Measurements from ENCODE around the gene LGALS1. TPM values are rescaled to one million over a fixed set of nuclear protein-coding genes. Genes with fewer than 3 reads are reported as not detected.

The LGALS1 gene
- total RNA-seq, 1 experiment from 2014 or later = 61.4 TPM

DNA sequence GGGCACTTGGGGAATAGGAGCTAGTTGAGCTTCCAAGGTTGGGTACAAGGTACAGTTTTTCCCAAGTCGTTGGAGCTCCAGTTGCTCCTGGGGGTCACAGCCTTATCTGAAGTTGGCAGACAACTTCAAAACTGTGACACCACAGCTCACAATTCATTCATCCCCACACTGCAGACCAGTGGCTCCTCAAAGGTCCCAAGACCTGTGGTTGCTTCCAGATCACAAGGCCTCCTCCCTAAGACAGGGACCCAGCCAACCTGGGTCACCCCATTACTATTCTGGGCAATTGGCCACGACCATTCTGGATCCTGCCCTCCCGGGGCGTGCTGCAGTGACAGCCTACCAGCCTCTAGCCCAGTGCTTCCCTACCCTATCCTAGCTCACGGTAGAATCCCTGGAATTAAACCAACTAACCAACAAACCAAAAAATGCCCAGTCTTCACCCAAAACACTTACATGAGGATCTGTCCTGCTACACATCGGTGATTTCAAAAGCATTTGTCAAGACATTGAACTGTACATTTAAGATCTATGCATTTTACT is 17.8 kb upstream of the LGALS1 start:
- peak overlapping the region; percentile 92 for H3K4me3 Mint-ChIP-seq (ENCODE audit: low read depth, unreplicated experiment)
- no peak for DNase-seq
- CTCF ChIA-PET = interaction anchor here (0.8 to 2.0 kb wide), 7 partner anchors 9 to 134 kb away, joined by 3 to 27 read pairs (median 5); partner anchors contain the start of genes GGA1 and NOL12
- no peaks in the 10 kb centered on the region for H3K9me3 Mint-ChIP-seq (ENCODE audit: low read depth, unreplicated experiment)
- intact Hi-C loops (cut with micrococcal nuclease; ENCODE audit: unreplicated experiment) = no loop called here
- peak overlapping the region; percentile 92 for H3K27ac Mint-ChIP-seq (ENCODE audit: unreplicated experiment)
- H3K27me3 Mint-ChIP-seq (ENCODE audit: unreplicated experiment) = no peaks in the 10 kb centered on the region
- H3K36me3 Mint-ChIP-seq (ENCODE audit: insufficient read depth, unreplicated experiment) = peaks cover 25% of the 10 kb centered on the region
- BruUV-seq (replicated peaks) = no TSS peak
- TF ChIP-seq, protein P1, sequence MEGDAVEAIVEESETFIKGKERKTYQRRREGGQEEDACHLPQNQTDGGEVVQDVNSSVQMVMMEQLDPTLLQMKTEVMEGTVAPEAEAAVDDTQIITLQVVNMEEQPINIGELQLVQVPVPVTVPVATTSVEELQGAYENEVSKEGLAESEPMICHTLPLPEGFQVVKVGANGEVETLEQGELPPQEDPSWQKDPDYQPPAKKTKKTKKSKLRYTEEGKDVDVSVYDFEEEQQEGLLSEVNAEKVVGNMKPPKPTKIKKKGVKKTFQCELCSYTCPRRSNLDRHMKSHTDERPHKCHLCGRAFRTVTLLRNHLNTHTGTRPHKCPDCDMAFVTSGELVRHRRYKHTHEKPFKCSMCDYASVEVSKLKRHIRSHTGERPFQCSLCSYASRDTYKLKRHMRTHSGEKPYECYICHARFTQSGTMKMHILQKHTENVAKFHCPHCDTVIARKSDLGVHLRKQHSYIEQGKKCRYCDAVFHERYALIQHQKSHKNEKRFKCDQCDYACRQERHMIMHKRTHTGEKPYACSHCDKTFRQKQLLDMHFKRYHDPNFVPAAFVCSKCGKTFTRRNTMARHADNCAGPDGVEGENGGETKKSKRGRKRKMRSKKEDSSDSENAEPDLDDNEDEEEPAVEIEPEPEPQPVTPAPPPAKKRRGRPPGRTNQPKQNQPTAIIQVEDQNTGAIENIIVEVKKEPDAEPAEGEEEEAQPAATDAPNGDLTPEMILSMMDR (IDR thresholded peaks at IDR 0.05; ENCODE audit: unreplicated experiment) = no peak
- H3K4me1 Mint-ChIP-seq (ENCODE audit: low read depth, unreplicated experiment) = peaks cover 40% of the 10 kb centered on the region

DNA sequence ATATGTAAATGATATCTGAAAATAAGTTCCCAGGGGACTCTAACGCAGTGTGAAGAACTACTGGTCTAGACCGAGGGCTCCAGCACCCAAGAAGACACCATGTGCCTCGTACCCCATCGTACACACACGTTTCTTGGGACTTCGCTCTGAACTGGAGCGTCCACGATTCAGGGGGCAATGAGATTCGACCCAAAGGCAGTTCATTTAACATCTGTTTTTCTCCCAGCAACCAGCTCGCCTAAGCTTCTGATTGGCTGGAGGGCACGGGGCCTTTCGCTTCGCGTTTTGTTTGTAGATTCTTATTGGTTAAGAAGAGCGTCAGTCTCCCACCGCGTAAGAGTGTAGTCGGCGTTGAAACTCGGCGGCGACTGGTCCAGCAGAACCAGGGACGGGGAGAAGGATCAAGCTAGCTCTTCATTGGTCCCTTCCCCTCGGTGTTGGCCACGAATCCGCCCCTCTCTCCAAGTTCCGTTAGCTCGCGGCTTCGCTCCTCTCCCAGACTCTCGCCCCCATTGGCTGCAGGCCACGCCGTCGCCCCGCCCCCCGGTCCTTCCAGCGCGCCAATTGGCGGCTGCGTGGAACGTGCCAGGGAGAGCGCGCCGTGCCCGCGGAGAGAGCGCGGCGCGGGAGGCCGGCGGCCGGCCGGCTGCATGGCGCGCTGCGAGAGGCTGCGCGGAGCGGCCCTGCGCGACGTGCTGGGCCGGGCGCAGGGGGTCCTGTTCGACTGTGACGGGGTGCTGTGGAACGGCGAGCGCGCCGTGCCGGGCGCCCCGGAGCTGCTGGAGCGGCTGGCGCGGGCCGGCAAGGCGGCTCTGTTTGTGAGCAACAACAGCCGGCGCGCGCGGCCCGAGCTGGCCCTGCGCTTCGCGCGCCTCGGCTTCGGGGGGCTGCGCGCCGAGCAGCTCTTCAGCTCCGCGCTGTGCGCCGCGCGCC is 17.0 kb upstream of the LGALS1 start, which contains the start of gene PDXP:
PDXP (plus strand) TSS at position 591 of the 933 bp plus-strand sequence; CDS start at position 651, 60 bp downstream.
- BruUV-seq (replicated peaks) = no TSS peak
- peak within 1 kb of the TSS; percentile 92 for H3K27ac Mint-ChIP-seq (ENCODE audit: unreplicated experiment)
- peaks cover 40% of the 10 kb centered on the region for H3K4me1 Mint-ChIP-seq (ENCODE audit: low read depth, unreplicated experiment)
- peak within 1 kb of the TSS; percentile 92 for H3K4me3 Mint-ChIP-seq (ENCODE audit: low read depth, unreplicated experiment)
- H3K27me3 Mint-ChIP-seq (ENCODE audit: unreplicated experiment) = no peaks in the 10 kb centered on the region
- CTCF ChIA-PET = interaction anchor here (0.6 to 2.0 kb wide), 8 partner anchors 9 to 133 kb away, joined by 3 to 27 read pairs (median 4); partner anchors contain the start of genes GGA1 and NOL12
- TF ChIP-seq, protein P1 (IDR thresholded peaks at IDR 0.05; ENCODE audit: unreplicated experiment) = no peak
- intact Hi-C loops (cut with micrococcal nuclease; ENCODE audit: unreplicated experiment) = no loop called here
- peak; percentile 99 for DNase-seq
- peaks cover 23% of the 10 kb centered on the region for H3K36me3 Mint-ChIP-seq (ENCODE audit: insufficient read depth, unreplicated experiment)
- H3K9me3 Mint-ChIP-seq (ENCODE audit: low read depth, unreplicated experiment) = no peaks in the 10 kb centered on the region

DNA sequence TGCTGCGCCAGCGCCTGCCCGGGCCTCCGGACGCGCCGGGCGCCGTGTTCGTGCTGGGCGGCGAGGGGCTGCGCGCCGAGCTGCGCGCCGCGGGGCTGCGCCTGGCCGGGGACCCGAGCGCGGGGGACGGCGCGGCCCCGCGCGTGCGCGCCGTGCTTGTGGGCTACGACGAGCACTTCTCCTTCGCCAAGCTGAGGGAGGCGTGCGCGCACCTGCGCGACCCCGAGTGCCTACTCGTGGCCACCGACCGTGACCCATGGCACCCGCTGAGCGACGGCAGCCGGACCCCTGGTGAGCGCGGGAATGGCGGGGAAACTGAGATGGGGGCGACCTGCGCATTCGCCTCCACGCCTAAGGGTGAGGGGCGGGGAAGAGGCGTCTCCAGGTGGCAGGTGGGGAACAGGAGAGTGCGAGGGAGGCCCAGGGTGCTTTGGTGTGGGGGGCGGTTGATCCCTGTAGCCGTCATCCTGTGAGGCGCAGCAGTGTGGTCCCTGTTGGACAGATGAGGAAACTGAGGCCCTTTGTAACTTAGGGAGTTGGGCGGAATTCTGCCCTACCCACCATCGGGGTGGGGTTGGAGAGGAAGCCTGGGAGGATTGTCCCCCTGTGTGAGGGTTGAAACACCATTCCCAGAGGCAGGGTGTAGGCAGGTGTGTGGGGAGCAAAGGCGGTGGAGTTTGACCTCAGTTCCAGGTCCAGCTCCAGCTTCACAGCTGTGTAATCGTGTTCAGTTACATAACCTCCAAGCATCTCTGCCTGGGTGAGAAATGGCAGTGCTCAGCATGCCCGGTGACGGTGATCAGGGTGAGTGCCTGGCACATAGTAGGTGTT is 16.2 kb upstream of the LGALS1 start:
- TF ChIP-seq, protein P1 (IDR thresholded peaks at IDR 0.05; ENCODE audit: unreplicated experiment) = no peak
- intact Hi-C loops (cut with micrococcal nuclease; ENCODE audit: unreplicated experiment) = no loop called here
- H3K4me3 Mint-ChIP-seq (ENCODE audit: low read depth, unreplicated experiment) = peak overlapping the region; percentile 92
- no peak for DNase-seq
- no peaks in the 10 kb centered on the region for H3K9me3 Mint-ChIP-seq (ENCODE audit: low read depth, unreplicated experiment)
- peaks cover 27% of the 10 kb centered on the region for H3K36me3 Mint-ChIP-seq (ENCODE audit: insufficient read depth, unreplicated experiment)
- H3K27ac Mint-ChIP-seq (ENCODE audit: unreplicated experiment) = peak overlapping the region; percentile 74
- H3K27me3 Mint-ChIP-seq (ENCODE audit: unreplicated experiment) = no peaks in the 10 kb centered on the region
- H3K4me1 Mint-ChIP-seq (ENCODE audit: low read depth, unreplicated experiment) = peaks cover 40% of the 10 kb centered on the region
- CTCF ChIA-PET = interaction anchor here (0.6 to 2.0 kb wide), 4 partner anchors 16 to 133 kb away, joined by 4 to 27 read pairs (median 7); partner anchors contain the start of gene GGA1
- BruUV-seq (replicated peaks) = no TSS peak
